ENCODE results near the gene ARMC9. TPM values are rescaled to one million over a fixed set of nuclear protein-coding genes. Genes with fewer than 3 reads are reported as not detected.

The ARMC9 gene
- total and polyA plus RNA-seq, 2 experiments from 2014 or later = 15.1 to 17.3 TPM

- no peak overlapping the region for H3K4me3 ChIP-seq
- no peaks in the 10 kb centered on the region; the same call in 1 of the 2 replicates for H3K4me1 ChIP-seq (ENCODE audit: insufficient read depth)
- no peaks in the 10 kb centered on the region for H3K27me3 ChIP-seq (replicated peaks; ENCODE audit: insufficient read depth)
- no peaks in the 10 kb centered on the region for H3K36me3 ChIP-seq (ENCODE audit: low read depth)
- no peaks in the 10 kb centered on the region for H4K20me1 ChIP-seq (ENCODE audit: insufficient read depth)
- whole genome bisulfite sequencing, 2 experiments (ENCODE audit: low coverage in 1 of 2, low lambda C conversion rate in 2 of 2, missing lambda C conversion rate in 2 of 2) = 79 to 82% methylated on average over 5 of the region's 5 CpGs
- H3K79me2 ChIP-seq (ENCODE audit: insufficient read depth) = no peaks in the 10 kb centered on the region
- no peak for TF ChIP-seq EZH2 (IDR thresholded peaks at IDR 0.05; ENCODE audit: insufficient read depth, poor library complexity, severe bottlenecking)
- TF ChIP-seq EZH2phosphoT487 (IDR thresholded peaks at IDR 0.05; ENCODE audit: insufficient read depth, low read depth) = no peak
- H3K9me2 ChIP-seq (ENCODE audit: insufficient read depth) = no peaks in the 10 kb centered on the region
- no peak overlapping the region for H3K4me2 ChIP-seq (ENCODE audit: unreplicated experiment)
- H3F3A ChIP-seq (ENCODE audit: insufficient read depth) = no peaks in the 10 kb centered on the region
- no peaks in the 10 kb centered on the region for H3K9me3 ChIP-seq (ENCODE audit: low read depth)
- H3K27ac ChIP-seq = no peak overlapping the region
- H3K9ac ChIP-seq = no peak overlapping the region
- no peak for DNase-seq
- no peak overlapping the region for H2AFZ ChIP-seq
- in situ Hi-C loops (cut with MboI) = no loop called here
Measured at GRCh38 chr2:231312066-231312465, 113.6 kb downstream of the ARMC9 start.

DNA sequence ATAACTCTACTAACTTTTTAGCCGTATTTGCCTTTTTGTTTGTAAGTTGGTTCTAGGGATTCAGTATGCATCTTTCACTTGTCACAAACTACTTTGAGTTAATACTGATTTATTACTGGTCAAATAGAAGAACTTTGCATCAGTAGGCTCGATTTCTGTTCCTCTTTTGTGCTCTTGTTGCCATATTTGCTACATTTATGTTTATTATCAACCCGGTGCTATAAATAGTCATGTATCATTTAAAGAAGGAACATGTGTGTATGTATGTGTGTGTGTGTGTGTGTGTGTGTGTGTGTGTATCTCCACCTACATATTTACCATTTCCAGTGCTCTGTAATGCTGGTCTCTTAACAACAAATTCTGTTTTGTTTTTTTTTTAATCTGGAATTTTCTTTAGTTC lies 117.5 kb downstream of the ARMC9 start:
- H3K27me3 ChIP-seq (replicated peaks; ENCODE audit: insufficient read depth) = no peaks in the 10 kb centered on the region
- H3K9me3 ChIP-seq (ENCODE audit: low read depth) = no peaks in the 10 kb centered on the region
- no peak overlapping the region for H3K4me2 ChIP-seq (ENCODE audit: unreplicated experiment)
- WGBS, 2 experiments (ENCODE audit: low coverage in 1 of 2, low lambda C conversion rate in 2 of 2, missing lambda C conversion rate in 2 of 2) = 86 to 87% methylated on average over 3 of the region's 3 CpGs
- H3K36me3 ChIP-seq (ENCODE audit: low read depth) = no peaks in the 10 kb centered on the region
- no peak overlapping the region for H3K27ac ChIP-seq
- H3K9ac ChIP-seq = no peak overlapping the region
- in situ Hi-C loops (cut with MboI) = no loop called here
- no peaks in the 10 kb centered on the region for H3K4me1 ChIP-seq (ENCODE audit: insufficient read depth)
- DNase-seq = no peak
- no peak overlapping the region for H2AFZ ChIP-seq
- no peaks in the 10 kb centered on the region for H3K9me2 ChIP-seq (ENCODE audit: insufficient read depth)
- no peaks in the 10 kb centered on the region for H4K20me1 ChIP-seq (ENCODE audit: insufficient read depth)
- H3K79me2 ChIP-seq (ENCODE audit: insufficient read depth) = no peaks in the 10 kb centered on the region
- no peak overlapping the region for H3K4me3 ChIP-seq
- TF ChIP-seq EZH2phosphoT487 (IDR thresholded peaks at IDR 0.05; ENCODE audit: insufficient read depth, low read depth) = no peak
- TF ChIP-seq EZH2 (IDR thresholded peaks at IDR 0.05; ENCODE audit: insufficient read depth, poor library complexity, severe bottlenecking) = no peak
- H3F3A ChIP-seq (ENCODE audit: insufficient read depth) = no peaks in the 10 kb centered on the region

DNA sequence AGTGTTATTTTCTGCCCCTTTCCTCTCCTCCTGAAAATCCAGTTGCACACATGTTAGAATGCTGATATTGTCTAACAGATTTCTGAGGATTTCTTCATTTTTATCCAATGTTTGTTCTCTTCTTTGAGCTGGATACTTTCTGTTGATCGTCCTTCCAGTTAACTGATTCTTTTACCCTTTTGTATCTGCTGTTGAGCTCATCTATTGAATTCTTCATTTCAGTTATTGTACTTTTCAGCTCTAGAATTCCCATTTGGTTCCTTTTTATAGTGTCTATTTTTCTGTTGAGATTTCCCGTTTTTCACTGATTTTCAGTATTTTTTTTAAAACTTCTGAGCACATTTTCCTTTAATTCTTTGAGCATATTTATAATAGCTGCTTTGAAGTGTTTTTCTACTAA lies 119.1 kb downstream of the ARMC9 start:
- H3K27me3 ChIP-seq (replicated peaks; ENCODE audit: insufficient read depth) = no peaks in the 10 kb centered on the region
- H4K20me1 ChIP-seq (ENCODE audit: insufficient read depth) = no peaks in the 10 kb centered on the region
- H3K4me3 ChIP-seq = no peak overlapping the region
- DNase-seq = no peak
- H3K9me3 ChIP-seq (ENCODE audit: low read depth) = no peaks in the 10 kb centered on the region
- no peak for TF ChIP-seq EZH2phosphoT487 (IDR thresholded peaks at IDR 0.05; ENCODE audit: insufficient read depth, low read depth)
- TF ChIP-seq EZH2 (IDR thresholded peaks at IDR 0.05; ENCODE audit: insufficient read depth, poor library complexity, severe bottlenecking) = no peak
- H3K9me2 ChIP-seq (ENCODE audit: insufficient read depth) = no peaks in the 10 kb centered on the region
- no peaks in the 10 kb centered on the region for H3K36me3 ChIP-seq (ENCODE audit: low read depth)
- H3F3A ChIP-seq (ENCODE audit: insufficient read depth) = no peaks in the 10 kb centered on the region
- WGBS, 2 experiments (ENCODE audit: low coverage in 1 of 2, low lambda C conversion rate in 2 of 2, missing lambda C conversion rate in 2 of 2) = 94 to 98% methylated on average over 2 of the region's 2 CpGs
- no peak overlapping the region for H3K4me2 ChIP-seq (ENCODE audit: unreplicated experiment)
- H3K4me1 ChIP-seq (ENCODE audit: insufficient read depth) = no peaks in the 10 kb centered on the region
- in situ Hi-C loops (cut with MboI) = no loop called here
- H2AFZ ChIP-seq = no peak overlapping the region
- no peak overlapping the region for H3K9ac ChIP-seq
- no peak overlapping the region for H3K27ac ChIP-seq
- no peaks in the 10 kb centered on the region for H3K79me2 ChIP-seq (ENCODE audit: insufficient read depth)

- Histone ChIP-seq H3K4me3 (no peak overlapping the region), H3K27me3 (replicated peaks; ENCODE audit: insufficient read depth) (no peaks in the 10 kb centered on the region), H3K4me1 (ENCODE audit: insufficient read depth) (no peaks in the 10 kb centered on the region), H3K9me3 (ENCODE audit: low read depth) (no peaks in the 10 kb centered on the region), H4K20me1 (ENCODE audit: insufficient read depth) (no peaks in the 10 kb centered on the region), H3F3A (ENCODE audit: insufficient read depth) (no peaks in the 10 kb centered on the region), H3K9me2 (ENCODE audit: insufficient read depth) (no peaks in the 10 kb centered on the region), H2AFZ (no peak overlapping the region), H3K4me2 (ENCODE audit: unreplicated experiment) (no peak overlapping the region), H3K36me3 (ENCODE audit: low read depth) (no peaks in the 10 kb centered on the region), H3K9ac (no peak overlapping the region), H3K79me2 (ENCODE audit: insufficient read depth) (no peaks in the 10 kb centered on the region), H3K27ac (no peak overlapping the region)
- in situ Hi-C loops (cut with MboI) = no loop called here
- DNase-seq = no peak
- TF ChIP-seq EZH2 (IDR thresholded peaks at IDR 0.05; ENCODE audit: insufficient read depth, poor library complexity, severe bottlenecking) = no peak
- no peak for TF ChIP-seq EZH2phosphoT487 (IDR thresholded peaks at IDR 0.05; ENCODE audit: insufficient read depth, low read depth)
- WGBS, 2 experiments (ENCODE audit: low coverage in 1 of 2, low lambda C conversion rate in 2 of 2, missing lambda C conversion rate in 2 of 2) = 83 to 87% methylated on average over 4 of the region's 4 CpGs
Measured at GRCh38 chr2:231318436-231318835, 120.0 kb downstream of the ARMC9 start.

GRCh38 chr2:231318954-231319353 lies 120.5 kb downstream of the ARMC9 start:
- in situ Hi-C loops (cut with MboI) = no loop called here

More at GRCh38 chr2:231318954-231319353, 120.5 kb downstream of the ARMC9 start:
- DNase-seq = no peak
- 93 to 100% methylated on average over 2 of the region's 2 CpGs for WGBS, 2 experiments (ENCODE audit: low coverage in 1 of 2, low lambda C conversion rate in 2 of 2, missing lambda C conversion rate in 2 of 2)
- Histone ChIP-seq H4K20me1 (ENCODE audit: insufficient read depth) (no peaks in the 10 kb centered on the region), H3K36me3 (ENCODE audit: low read depth) (no peaks in the 10 kb centered on the region), H3K9ac (no peak overlapping the region), H3K4me2 (ENCODE audit: unreplicated experiment) (no peak overlapping the region), H2AFZ (no peak overlapping the region), H3K79me2 (ENCODE audit: insufficient read depth) (no peaks in the 10 kb centered on the region), H3K4me1 (ENCODE audit: insufficient read depth) (no peaks in the 10 kb centered on the region), H3K9me2 (ENCODE audit: insufficient read depth) (no peaks in the 10 kb centered on the region), H3F3A (ENCODE audit: insufficient read depth) (no peaks in the 10 kb centered on the region), H3K9me3 (ENCODE audit: low read depth) (no peaks in the 10 kb centered on the region), H3K4me3 (no peak overlapping the region), H3K27ac (no peak overlapping the region), H3K27me3 (replicated peaks; ENCODE audit: insufficient read depth) (no peaks in the 10 kb centered on the region)
- no peak for TF ChIP-seq EZH2 (IDR thresholded peaks at IDR 0.05; ENCODE audit: insufficient read depth, poor library complexity, severe bottlenecking)
